ACC112 (cell line): ENCODE data around the gene MET.

Experiments
- H2AFZ ChIP-seq: fragments of 200-600 bp; sonication (generic); one replicate; pipeline ENCODE4 v1.6.0; 2017; ENCODE audit warnings: antibody characterized with exemption, low read length; ENCODE audit not compliant: unreplicated experiment
- H3K27ac ChIP-seq: fragments of 200-600 bp; sonication (generic); 2 replicates; pipeline ENCODE4 v1.5.1; 2014; ENCODE audit warnings: low read depth, mild to moderate bottlenecking, antibody characterized with exemption, low read length, moderate library complexity
- H3K27me3 ChIP-seq: fragments of 200-600 bp; sonication (generic); 2 replicates; pipeline ENCODE4 v1.6.1; 2014; ENCODE audit warnings: mild to moderate bottlenecking, antibody characterized with exemption, low read length, moderate library complexity, mixed read lengths; ENCODE audit not compliant: insufficient read depth
- H3K36me3 ChIP-seq: fragments of 200-600 bp; sonication (generic); 2 replicates; pipeline ENCODE4 v1.6.1; 2016; ENCODE audit warnings: mild to moderate bottlenecking, antibody characterized with exemption, low read length, moderate library complexity, mixed read lengths; ENCODE audit not compliant: insufficient read depth
- H3K4me1 ChIP-seq: fragments of 200-600 bp; sonication (generic); one replicate; pipeline ENCODE4 v1.6.1; 2016; ENCODE audit warnings: low read length, mixed read lengths; ENCODE audit not compliant: insufficient read depth, unreplicated experiment, control insufficient read depth
- H3K4me3 ChIP-seq: fragments of 200-600 bp; sonication (generic); 2 replicates; pipeline ENCODE4 v1.5.1; 2014; ENCODE audit warnings: mild to moderate bottlenecking, low read depth, low read length
- H3K79me2 ChIP-seq: fragments of 200-600 bp; sonication (generic); one replicate; pipeline ENCODE4 v1.6.0; 2016; ENCODE audit warnings: low read length; ENCODE audit not compliant: control insufficient read depth, unreplicated experiment, insufficient read depth

MET gene

GRCh38 chr7:116771640-116772039 is 99.6 kb downstream of the MET start:
- peaks cover 17% of the 10 kb centered on the region for H3K36me3 ChIP-seq
- no peak overlapping the region for H2AFZ ChIP-seq
- H3K27ac ChIP-seq = peak overlapping the region; percentile 97
- H3K4me1 ChIP-seq = peaks cover 48% of the 10 kb centered on the region
- no peaks in the 10 kb centered on the region for H3K27me3 ChIP-seq
- H3K4me3 ChIP-seq = peak overlapping the region; percentile 36; the same call in 1 of the 2 replicates
- H3K79me2 ChIP-seq = no peaks in the 10 kb centered on the region

- Histone ChIP-seq H3K36me3 (peaks cover 17% of the 10 kb centered on the region), H3K27me3 (no peaks in the 10 kb centered on the region), H3K79me2 (no peaks in the 10 kb centered on the region), H3K4me3 (peak overlapping the region; percentile 36; the same call in 1 of the 2 replicates), H2AFZ (peak overlapping the region; percentile 45), H3K27ac (peak overlapping the region; percentile 97), H3K4me1 (peaks cover 55% of the 10 kb centered on the region)
Measured at GRCh38 chr7:116772423-116772863, 100.4 kb downstream of the MET start.

GRCh38 chr7:116772926-116773749 is 101.1 kb downstream of the MET start:
- Histone ChIP-seq H3K79me2 (no peaks in the 10 kb centered on the region), H3K27me3 (no peaks in the 10 kb centered on the region), H3K4me1 (peaks cover 61% of the 10 kb centered on the region), H3K36me3 (peaks cover 17% of the 10 kb centered on the region), H3K4me3 (0 out of 2 replicates have a peak overlapping the region, but pooled peaks have one; percentile 36), H3K27ac (peak overlapping the region; percentile 97), H2AFZ (no peak overlapping the region)

GRCh38 chr7:116776046-116776445 is 104.0 kb downstream of the MET start:
- Histone ChIP-seq H3K36me3 (peaks cover 17% of the 10 kb centered on the region), H3K27me3 (no peaks in the 10 kb centered on the region), H3K4me3 (no peak overlapping the region), H3K27ac (peak overlapping the region; percentile 94), H2AFZ (no peak overlapping the region), H3K4me1 (peaks cover 79% of the 10 kb centered on the region), H3K79me2 (no peaks in the 10 kb centered on the region)

GRCh38 chr7:116776610-116777289 is 104.8 kb downstream of the MET start:
- Histone ChIP-seq H3K36me3 (peaks cover 17% of the 10 kb centered on the region), H3K4me3 (peak overlapping the region; percentile 54; the same call in 1 of the 2 replicates), H3K27me3 (no peaks in the 10 kb centered on the region), H2AFZ (no peak overlapping the region), H3K4me1 (peaks cover 72% of the 10 kb centered on the region), H3K79me2 (no peaks in the 10 kb centered on the region), H3K27ac (peak overlapping the region; percentile 94)

- Histone ChIP-seq H3K27ac (peak overlapping the region; percentile 94), H2AFZ (no peak overlapping the region), H3K79me2 (no peaks in the 10 kb centered on the region), H3K4me3 (peak overlapping the region; percentile 54), H3K4me1 (peaks cover 62% of the 10 kb centered on the region), H3K36me3 (peaks cover 19% of the 10 kb centered on the region), H3K27me3 (no peaks in the 10 kb centered on the region)
Measured at GRCh38 chr7:116777651-116778281, 105.8 kb downstream of the MET start.

- peaks cover 21% of the 10 kb centered on the region; the same call in 1 of the 2 replicates for H3K36me3 ChIP-seq
- H3K79me2 ChIP-seq = no peaks in the 10 kb centered on the region
- no peak overlapping the region for H3K4me3 ChIP-seq
- H3K4me1 ChIP-seq = peaks cover 48% of the 10 kb centered on the region
- no peak overlapping the region for H3K27ac ChIP-seq
- no peak overlapping the region for H2AFZ ChIP-seq
- H3K27me3 ChIP-seq = no peaks in the 10 kb centered on the region
Measured at GRCh38 chr7:116779216-116779615, 107.2 kb downstream of the MET start.

GRCh38 chr7:116779931-116780330 is 107.9 kb downstream of the MET start:
- H3K4me3 ChIP-seq = no peak overlapping the region
- H3K27me3 ChIP-seq = no peaks in the 10 kb centered on the region
- no peaks in the 10 kb centered on the region for H3K79me2 ChIP-seq
- H3K36me3 ChIP-seq = peaks cover 21% of the 10 kb centered on the region; the same call in 1 of the 2 replicates
- peaks cover 48% of the 10 kb centered on the region for H3K4me1 ChIP-seq
- no peak overlapping the region for H2AFZ ChIP-seq
- no peak overlapping the region for H3K27ac ChIP-seq

GRCh38 chr7:116780521-116780920 is 108.5 kb downstream of the MET start:
- Histone ChIP-seq H3K4me1 (peaks cover 48% of the 10 kb centered on the region), H3K27ac (no peak overlapping the region)

GRCh38 chr7:116780966-116781365 is 109.0 kb downstream of the MET start:
- H3K27ac ChIP-seq = no peak overlapping the region
- no peaks in the 10 kb centered on the region for H3K79me2 ChIP-seq

More at GRCh38 chr7:116780521-116780920, 108.5 kb downstream of the MET start:
- Histone ChIP-seq H2AFZ (no peak overlapping the region), H3K36me3 (peaks cover 21% of the 10 kb centered on the region; the same call in 1 of the 2 replicates), H3K79me2 (no peaks in the 10 kb centered on the region), H3K27me3 (no peaks in the 10 kb centered on the region), H3K4me3 (no peak overlapping the region)

More at GRCh38 chr7:116780966-116781365, 109.0 kb downstream of the MET start:
- Histone ChIP-seq H3K36me3 (peaks cover 21% of the 10 kb centered on the region; the same call in 1 of the 2 replicates), H3K4me1 (peaks cover 44% of the 10 kb centered on the region), H2AFZ (no peak overlapping the region), H3K27me3 (no peaks in the 10 kb centered on the region), H3K4me3 (no peak overlapping the region)
